Psoas muscle (tissue), 8 donors: Measurements from ENCODE around the gene VEGFC. TPM values are rescaled to one million over a fixed set of nuclear protein-coding genes. Genes with fewer than 3 reads are reported as not detected.

Source experiments
- ATAC-seq, 4 donors: fragments of 200-7000 bp; cut with Tn5 transposase; one replicate each; pipeline ENCODE4 v1.9.1; 2020; ENCODE audit warnings: moderate library complexity in 3 of 4, mild to moderate bottlenecking in 2 of 4
- DNase-seq, 2 donors: peaks; one replicate each; pipeline ENCODE4 v3.0.0-alpha.2; 2020
- H3K27ac ChIP-seq: fragments of 200-600 bp; one replicate; pipeline ENCODE4 v1.8.0; 2022
- H3K27me3 ChIP-seq, 3 donors: fragments of 200-600 bp in 1 of 3; one replicate each; pipeline versions ENCODE4 v1.6.1 to v1.8.0; 2013 to 2022; ENCODE audit warnings: low read length in 2 of 3, mild to moderate bottlenecking in 2 of 3, moderate library complexity in 1 of 3; ENCODE audit not compliant: insufficient read depth in 3 of 3
- H3K36me3 ChIP-seq, 2 donors: fragments of 200-600 bp in 1 of 2; one replicate each; pipeline versions ENCODE4 v1.6.1 to v1.8.0; 2013 to 2022; ENCODE audit warnings: low read depth in 1 of 2, mild to moderate bottlenecking in 1 of 2, moderate library complexity in 1 of 2; ENCODE audit not compliant: insufficient read depth in 1 of 2
- H3K4me1 ChIP-seq: fragments of 200-600 bp; one replicate; pipeline ENCODE4 v1.8.0; 2022
- H3K4me3 ChIP-seq: fragments of 200-600 bp; one replicate; pipeline ENCODE4 v1.8.0; 2022; ENCODE audit warnings: mild to moderate bottlenecking
- H3K9me3 ChIP-seq: fragments of 200-600 bp; one replicate; pipeline ENCODE4 v1.8.0; 2022
- CTCF ChIP-seq: fragments of 200-600 bp; IDR thresholded peaks from one replicate; pipeline ENCODE4 v1.8.0; 2022; ENCODE audit warnings: antibody characterized with exemption
- WGBS, 3 donors: extraction: QIAGEN DNeasy Blood & Tissue Kit; methylation state at CpG; one replicate each; pipeline versions ENCODE4 v1.1.6 to v1.1.7; 2013; 5-methylcytosine and 5-hydroxymethylcytosine counted together
- intact Hi-C, 2 donors: fragments of 100-400 bp; cut with DNase I; formaldehyde crosslinking; loops; one replicate each; pipeline versions ENCODE4 v1.11.0 to v1.14.2; 2022
- polyA plus RNA-seq, 3 donors: library from polyadenylated mRNA; stranded (reverse); fragments of 200-250 nt; gene quantifications; one replicate each; pipeline ENCODE4 v1.2.3, GENCODE V29; 2013
- total RNA-seq, 4 donors: library from RNA; stranded (reverse); fragmentation: NEBNext Ultra II Directional in 2 of 4; extraction: Animal tissue kit (Norgen Biotek cat#: 25700) in 2 of 4; gene quantifications; one replicate each; pipeline versions ENCODE4 v1.2.1 to v1.2.4, GENCODE V29; 2021 to 2023
- donor health status: healthy with polysubstance abuse.
- donor health status: DM: no; HTN: no; CAD: no; lungs with moderate emphysema.
- donor health status: Bipolar disorder and iron deficiency.
- donor health status: healthy.
- donor health status: DM: yes; HTN: yes; CAD: no.
- donor health status: DM: no; HTN: no; CAD: no.
- donor health status: DM: no; HTN: no; CAD: no.
- donor health status: DM: yes; HTN: yes; CAD: no.

Gene VEGFC
- total and polyA plus RNA-seq, 7 donors = 1.8 to 7.0 (median 3.0) TPM

- H3K4me3 ChIP-seq = peak overlapping the region; percentile 31
- peaks cover 8% of the 10 kb centered on the region for H3K9me3 ChIP-seq
- H3K27me3 ChIP-seq = no peaks in the 10 kb centered on the region
- intact Hi-C loops = no loop called here
- peaks cover 14% of the 10 kb centered on the region for H3K4me1 ChIP-seq
- TF ChIP-seq CTCF = no peak
- H3K36me3 ChIP-seq = no peaks in the 10 kb centered on the region
- peak overlapping the region; percentile 73 for H3K27ac ChIP-seq
- ATAC-seq = peak in 3 of 4 donors; percentile 46 to 81 (median 49)
- 47 to 54% (median 47%) methylated on average over 3 of the region's 3 CpGs for WGBS, 3 donors
- no peak for DNase-seq
Observed at GRCh38 chr4:176762661-176763308, 29.9 kb downstream of the VEGFC start.

DNA sequence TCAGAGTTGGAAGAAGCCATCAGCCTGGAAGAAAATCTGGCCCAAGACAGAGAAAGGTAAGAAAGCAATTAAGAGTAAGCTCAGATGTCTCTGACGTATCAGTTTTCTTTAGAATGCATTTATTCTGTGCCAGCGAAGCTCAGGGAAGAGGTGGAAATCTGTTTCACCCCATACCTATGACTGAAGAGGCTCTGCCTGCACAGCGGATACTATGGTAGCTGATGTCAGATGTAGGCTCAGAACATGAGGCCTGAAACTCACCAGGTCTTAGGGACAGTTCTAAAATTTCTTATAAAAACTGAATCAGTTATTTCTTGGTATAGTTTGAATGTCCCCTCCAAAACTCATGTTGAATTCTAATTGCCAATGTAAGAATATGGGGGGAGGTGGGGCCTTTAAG is 30.9 kb downstream of the VEGFC start:
- WGBS, 3 donors = 47 to 59% (median 50%) methylated on average over 3 of the region's 3 CpGs
- Histone ChIP-seq H3K27ac (peak overlapping the region; percentile 73), H3K27me3 (no peaks in the 10 kb centered on the region), H3K4me3 (peak overlapping the region; percentile 31), H3K4me1 (peaks cover 14% of the 10 kb centered on the region), H3K9me3 (peaks cover 8% of the 10 kb centered on the region), H3K36me3 (no peaks in the 10 kb centered on the region)
- intact Hi-C loops = no loop called here
- no peak for TF ChIP-seq CTCF
- DNase-seq (no peak), ATAC-seq (peak in 2 of 4 donors; percentile 31 to 67)

GRCh38 chr4:176760471-176760870 is 32.3 kb downstream of the VEGFC start:
- 68 to 75% (median 70%) methylated on average over 3 of the region's 3 CpGs for WGBS, 3 donors
- no peak for TF ChIP-seq CTCF
- Histone ChIP-seq H3K4me1 (peaks cover 14% of the 10 kb centered on the region), H3K9me3 (peaks cover 8% of the 10 kb centered on the region), H3K27me3 (no peaks in the 10 kb centered on the region), H3K27ac (no peak overlapping the region), H3K36me3 (no peaks in the 10 kb centered on the region), H3K4me3 (no peak overlapping the region)
- DNase-seq = no peak
- intact Hi-C loops = no loop called here
- no peak for ATAC-seq

- TF ChIP-seq CTCF = no peak
- Histone ChIP-seq H3K27me3 (no peaks in the 10 kb centered on the region), H3K4me1 (peaks cover 10% of the 10 kb centered on the region), H3K36me3 (no peaks in the 10 kb centered on the region), H3K4me3 (no peak overlapping the region), H3K9me3 (no peaks in the 10 kb centered on the region), H3K27ac (no peak overlapping the region)
- no peak for ATAC-seq
- DNase-seq = no peak
- 73 to 86% (median 76%) methylated on average over 2 of the region's 2 CpGs for WGBS, 3 donors
- intact Hi-C loops = no loop called here
Observed at GRCh38 chr4:176758731-176759130, 34.0 kb downstream of the VEGFC start.

- no peak for TF ChIP-seq CTCF
- ATAC-seq (no peak), DNase-seq (no peak)
- intact Hi-C loops = no loop called here
- no peak overlapping the region for H3K27ac ChIP-seq
- H3K27me3 ChIP-seq = no peaks in the 10 kb centered on the region
- peaks cover 9% of the 10 kb centered on the region for H3K4me1 ChIP-seq
- no peaks in the 10 kb centered on the region for H3K9me3 ChIP-seq
- WGBS, 3 donors = 82 to 91% (median 86%) methylated on average over 4 of the region's 4 CpGs
- H3K4me3 ChIP-seq = no peak overlapping the region
- no peaks in the 10 kb centered on the region for H3K36me3 ChIP-seq
Observed at GRCh38 chr4:176758323-176758722, 34.4 kb downstream of the VEGFC start.
